NCI-H82 treated with DMSO at 0.1 percent for 48 hours (cell line): ENCODE measurements around the gene CYP46A1.

Experiments used
- DNase-seq: peaks from one replicate; lab custom pipeline; 2025; ENCODE audit not compliant: unreplicated experiment; lab: John Stamatoyannopoulos, UW

The CYP46A1 gene

GRCh38 chr14:99687284-99688209, 3.4 kb downstream of the CYP46A1 start:
- no peak for DNase-seq

DNA sequence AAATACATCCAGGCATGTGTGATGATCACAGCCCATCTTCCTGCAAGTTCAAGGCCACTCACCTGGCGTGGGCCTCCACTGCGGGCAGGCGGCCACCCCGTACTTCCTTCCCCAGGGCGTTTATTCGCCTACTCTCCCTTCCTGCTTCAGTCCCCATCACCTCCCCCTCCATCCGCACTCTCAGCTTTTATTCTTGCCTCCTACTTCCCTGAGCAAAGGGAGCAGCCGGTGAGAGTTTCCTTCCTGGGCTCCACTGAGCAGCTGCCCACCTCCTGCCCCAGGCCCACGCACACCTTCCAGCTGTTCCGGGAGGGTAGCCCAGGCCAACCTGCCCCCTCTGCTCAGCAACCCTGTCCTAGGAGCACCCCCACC, 4.1 kb downstream of the CYP46A1 start:
- no peak for DNase-seq

- no peak for DNase-seq
Measured at GRCh38 chr14:99688629-99689028, 4.5 kb downstream of the CYP46A1 start.

DNA sequence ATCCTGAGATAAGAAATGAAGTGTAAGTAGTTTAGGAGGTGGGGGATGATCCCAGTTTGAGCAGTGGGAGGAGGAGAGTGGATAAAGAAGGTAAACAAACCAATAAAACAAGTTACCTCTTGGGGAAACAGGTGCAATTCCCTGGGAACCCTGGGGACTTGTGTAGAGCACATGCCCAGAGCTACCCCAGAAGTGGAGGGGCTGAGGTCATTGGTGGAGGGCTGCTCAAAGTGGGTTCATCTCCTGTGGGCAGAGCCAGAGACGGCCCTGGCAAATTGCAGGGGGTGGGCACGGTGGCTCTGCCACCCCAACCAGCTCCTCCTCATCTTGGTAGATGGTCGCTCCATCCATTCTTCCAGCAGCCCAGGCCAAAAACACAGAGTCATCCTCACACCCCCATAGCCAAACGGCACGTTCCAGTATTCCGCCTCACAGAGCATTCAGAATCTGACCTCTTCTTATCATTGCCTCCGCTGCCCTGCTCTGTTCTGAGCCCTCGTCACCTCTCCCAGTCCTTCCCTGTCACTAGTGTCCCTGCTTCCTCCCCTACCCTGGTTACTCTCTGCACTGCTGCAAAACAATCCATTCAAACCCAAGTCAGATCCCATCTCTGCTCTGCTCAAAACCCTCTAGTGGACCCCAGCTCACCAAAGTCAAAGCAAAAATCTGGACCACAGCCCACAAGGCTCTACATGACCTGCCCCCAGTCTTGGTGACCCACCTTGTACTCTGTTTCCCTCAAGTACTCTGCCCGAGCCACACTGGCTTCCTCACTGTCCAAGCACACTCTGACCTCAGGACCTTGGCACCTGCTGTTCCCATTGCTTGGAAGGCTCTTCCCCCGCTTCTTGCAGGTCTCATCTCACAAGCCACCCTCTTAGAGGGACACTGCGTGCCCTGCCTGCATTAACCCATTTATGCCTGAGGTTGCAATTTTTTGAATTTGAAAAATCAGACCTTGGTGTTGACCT, 5.5 kb downstream of the CYP46A1 start:
- DNase-seq, result no peak

DNA sequence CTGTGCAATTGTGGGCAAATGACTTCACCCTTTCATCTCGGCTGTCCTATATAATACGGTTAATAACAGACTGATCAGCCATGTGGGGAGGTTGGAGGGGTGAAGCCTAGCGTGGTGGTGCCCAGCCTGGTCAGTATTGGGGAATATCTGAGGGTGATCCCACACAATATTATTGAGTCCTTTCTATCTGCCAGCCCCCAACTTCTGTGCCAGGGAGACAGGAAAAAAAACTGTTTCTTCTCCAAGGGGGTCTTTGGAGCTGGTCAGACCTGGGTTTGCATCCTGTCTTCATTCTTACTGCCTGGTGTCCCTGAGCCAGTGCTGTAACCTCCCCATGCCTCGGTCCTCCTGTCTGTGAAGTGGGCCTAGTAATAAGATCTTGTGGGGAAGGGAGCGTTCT, 6.5 kb downstream of the CYP46A1 start:
- no peak for DNase-seq

- DNase-seq, result no peak
Measured at GRCh38 chr14:99691111-99691885, 7.2 kb downstream of the CYP46A1 start.

- DNase-seq, result no peak
Measured at GRCh38 chr14:99693918-99694317, 9.8 kb downstream of the CYP46A1 start.

DNA sequence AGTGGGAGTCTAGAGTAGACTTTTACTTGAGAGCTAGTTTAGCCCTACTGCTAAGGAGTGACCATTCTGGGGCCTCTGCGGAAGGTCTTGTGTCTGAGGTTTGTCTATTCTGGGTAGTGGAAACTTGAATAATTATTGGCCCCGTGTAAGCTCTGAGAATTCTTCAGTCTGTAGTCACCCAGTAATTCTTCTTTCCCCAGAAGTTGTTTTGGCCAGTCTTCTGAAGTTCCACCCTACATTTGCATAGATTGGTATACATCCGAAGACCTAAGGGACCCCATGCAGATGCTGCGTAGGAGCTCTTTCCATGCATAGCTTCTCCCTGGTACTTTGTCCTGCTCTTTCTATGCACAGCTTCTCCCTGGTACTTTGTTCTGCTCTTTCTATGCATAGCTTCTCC, 12.8 kb downstream of the CYP46A1 start:
- no peak for DNase-seq

GRCh38 chr14:99698236-99698635, 14.1 kb downstream of the CYP46A1 start:
- no peak for DNase-seq

DNA sequence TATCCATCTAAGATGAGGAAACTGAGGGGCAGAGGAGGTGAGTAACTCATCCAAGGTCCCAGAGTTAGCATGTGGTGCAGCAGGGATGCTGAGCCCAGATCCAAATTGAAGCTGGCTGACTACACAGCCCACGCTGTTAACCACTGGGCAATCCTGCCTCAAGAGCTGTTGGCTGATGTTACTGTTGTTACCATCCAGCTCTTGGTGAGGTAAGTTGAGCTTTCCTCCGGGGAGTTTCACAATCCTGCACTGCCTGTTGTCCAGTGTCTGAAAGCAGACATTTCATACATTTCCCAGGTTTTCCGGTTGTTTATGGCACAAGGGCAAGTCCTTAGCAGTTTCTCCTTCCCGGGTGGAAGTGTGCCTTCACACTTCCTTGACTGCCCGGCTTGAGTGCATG, 14.5 kb downstream of the CYP46A1 start:
- DNase-seq, result no peak

- DNase-seq, result no peak
Measured at GRCh38 chr14:99699085-99699760, 15.1 kb downstream of the CYP46A1 start.

- no peak for DNase-seq
Measured at GRCh38 chr14:99699861-99700260, 15.8 kb downstream of the CYP46A1 start.

- DNase-seq, result no peak
Measured at GRCh38 chr14:99700379-99700778, 16.3 kb downstream of the CYP46A1 start.

DNA sequence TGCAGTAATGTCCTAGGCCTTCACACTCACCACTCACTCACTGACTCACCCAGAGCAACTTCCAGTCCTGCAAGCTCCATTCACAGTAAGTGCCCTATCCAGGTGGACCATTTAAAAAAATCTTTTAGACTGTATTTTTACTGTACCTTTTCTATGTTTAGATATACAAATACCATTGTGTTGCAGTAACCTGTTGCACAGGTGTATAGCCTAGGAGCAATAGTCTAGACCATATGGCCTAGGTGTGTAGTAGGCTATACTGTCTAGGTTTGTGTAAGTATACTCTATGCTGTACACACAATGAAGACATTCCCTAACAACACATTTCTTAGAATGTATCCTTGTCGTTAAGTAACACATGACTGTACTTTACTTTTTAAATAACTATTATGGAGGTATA, 17.2 kb downstream of the CYP46A1 start:
- no peak for DNase-seq

DNA sequence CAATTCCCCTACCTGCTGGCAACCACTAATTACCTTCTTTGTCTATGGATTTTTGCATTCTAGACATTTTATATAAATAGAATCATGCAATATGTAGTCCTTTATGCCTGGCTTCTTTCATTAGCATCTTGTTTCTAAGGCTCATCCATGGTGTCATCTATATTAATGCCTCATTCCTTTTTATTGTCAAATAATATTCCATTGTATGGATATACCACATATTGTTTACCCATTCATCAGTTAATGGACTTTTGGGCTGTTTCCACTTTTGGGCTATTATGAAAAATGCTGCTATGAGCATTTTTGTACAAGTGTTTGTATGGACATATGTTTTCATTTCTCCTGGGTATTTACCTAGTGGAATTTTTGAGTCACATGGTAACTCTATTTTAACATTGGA, 18.0 kb downstream of the CYP46A1 start:
- no peak for DNase-seq

DNA sequence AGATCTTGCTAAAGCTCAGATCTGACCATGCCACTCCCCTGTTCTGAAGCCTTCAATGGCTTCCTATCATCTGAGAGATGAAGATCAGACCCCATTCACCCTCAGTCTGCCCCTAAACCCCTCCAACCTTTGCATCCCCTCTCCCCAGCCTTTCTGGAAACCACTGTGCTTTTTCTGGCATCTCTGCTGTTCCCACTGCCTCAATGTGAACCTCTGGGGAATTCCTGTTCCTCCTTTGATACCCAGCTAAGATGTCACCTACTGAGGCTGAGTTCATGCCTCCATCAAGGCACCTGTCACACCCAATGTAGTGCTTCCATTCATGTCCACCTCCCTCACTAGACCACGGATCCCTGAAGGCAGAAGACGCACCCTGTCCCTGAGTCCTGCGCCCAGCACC, 19.3 kb downstream of the CYP46A1 start:
- no peak for DNase-seq

GRCh38 chr14:99704037-99704436, 19.9 kb downstream of the CYP46A1 start:
- no peak for DNase-seq

DNA sequence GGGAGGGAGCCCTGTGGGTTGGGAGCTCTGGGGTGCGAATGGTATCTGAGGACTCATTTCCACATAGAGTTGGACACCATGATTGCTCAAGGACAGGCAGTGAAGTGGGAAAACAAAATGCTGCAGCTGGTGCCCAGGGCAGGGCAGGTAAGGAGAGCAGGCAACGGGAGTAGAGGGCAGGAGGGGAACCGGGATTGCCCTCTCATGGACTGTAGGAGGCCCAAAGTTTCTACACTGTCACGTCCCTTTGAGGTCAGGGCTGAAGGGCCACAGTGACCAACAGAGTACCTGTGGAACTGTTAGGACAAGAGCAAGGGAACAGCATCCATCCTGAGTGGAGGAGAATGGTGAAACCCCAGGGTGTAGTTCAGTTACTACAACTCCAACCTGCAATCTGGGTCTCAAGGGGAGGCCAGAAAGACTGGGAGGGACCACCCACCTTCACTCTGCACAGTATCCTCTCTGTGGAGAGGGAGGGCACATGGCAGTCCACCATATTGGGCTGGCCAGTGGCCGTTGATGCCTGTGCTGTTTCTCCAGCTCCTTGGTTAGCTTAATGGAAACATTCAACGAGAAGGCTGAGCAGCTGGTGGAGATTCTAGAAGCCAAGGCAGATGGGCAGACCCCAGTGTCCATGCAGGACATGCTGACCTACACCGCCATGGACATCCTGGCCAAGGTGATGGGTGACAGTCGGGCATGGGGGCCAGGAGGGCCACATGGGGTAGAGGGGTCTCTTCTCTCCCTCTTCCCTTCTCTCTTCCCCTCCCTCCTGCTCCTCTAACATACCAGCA, 22.2 kb downstream of the CYP46A1 start:
- no peak for DNase-seq

DNA sequence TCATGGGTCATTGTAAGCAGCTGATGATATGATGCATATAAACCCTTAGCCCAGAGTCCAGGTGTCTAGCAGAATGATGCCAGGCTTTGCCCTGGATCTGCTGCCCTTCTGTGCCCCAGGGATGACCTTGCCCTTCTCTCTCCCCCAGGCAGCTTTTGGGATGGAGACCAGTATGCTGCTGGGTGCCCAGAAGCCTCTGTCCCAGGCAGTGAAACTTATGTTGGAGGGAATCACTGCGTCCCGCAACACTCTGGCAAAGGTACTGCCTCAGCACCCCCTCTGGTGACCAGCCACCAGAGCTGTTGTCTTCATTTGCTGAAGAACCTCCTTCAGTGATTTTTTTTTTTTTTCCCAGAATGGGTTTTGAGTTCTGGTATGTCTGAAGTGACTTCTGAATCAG, 23.3 kb downstream of the CYP46A1 start:
- DNase-seq, result no peak

DNA sequence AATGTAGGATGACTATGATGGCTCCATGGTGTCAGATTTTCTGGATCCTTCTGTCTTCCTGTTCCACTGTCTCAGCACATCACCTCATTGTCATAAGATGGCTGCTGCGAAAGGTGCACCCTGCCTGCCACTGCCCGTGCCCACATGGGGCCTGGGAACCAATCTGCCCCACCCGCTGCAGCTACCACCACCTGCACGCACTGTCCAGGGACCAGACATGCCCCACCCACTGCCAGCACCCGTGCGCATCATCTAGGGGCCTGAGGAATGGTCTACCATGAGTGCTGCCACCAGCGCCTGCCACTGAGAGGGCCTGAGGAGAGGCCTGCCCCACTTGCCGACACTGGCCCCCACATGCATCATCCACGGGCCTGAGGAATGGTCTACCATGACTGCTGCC, 23.8 kb downstream of the CYP46A1 start:
- no peak for DNase-seq
